Inferior parietal cortex (tissue), 1 donor: ENCODE measurements around the gene BCL7B.
"Not testable (repeated sequence)": the region's sequence is repeated elsewhere in the genome, so short reads cannot be mapped to it uniquely, and the experiment has no call there.

Experiments used
- DNase-seq: peaks from one replicate; pipeline ENCODE4 v3.0.0-alpha.2; 2016; ENCODE audit errors: extremely low spot score

Gene BCL7B

GRCh38 chr7:73496626-73497025 is 60.9 kb downstream of the BCL7B start:
- no peak for DNase-seq

- not testable (repeated sequence) for DNase-seq
Observed at GRCh38 chr7:73495507-73495906, 62.0 kb downstream of the BCL7B start.

GRCh38 chr7:73489976-73490375 is 67.5 kb downstream of the BCL7B start:
- no peak for DNase-seq

- DNase-seq: no peak
Observed at GRCh38 chr7:73487486-73487885, 70.0 kb downstream of the BCL7B start.
